Thymus (tissue), 11 donors: ENCODE data around the gene SUCLG2. TPM values are rescaled to one million over a fixed set of nuclear protein-coding genes. Genes with fewer than 3 reads are reported as not detected.
"Not testable (repeated sequence)": the region's sequence is repeated elsewhere in the genome, so short reads cannot be mapped to it uniquely, and the experiment has no call there.

ENCODE experiments used
- DNase-seq, 9 donors: peaks; one replicate each; pipeline ENCODE4 v3.0.0-alpha.2; 2013; ENCODE audit warnings: low spot score in 9 of 9, low read depth in 6 of 9, missing footprints in 1 of 9
- H3K27ac ChIP-seq, 2 donors: one replicate each; pipeline ENCODE4 v1.5.1; 2013; ENCODE audit warnings: control low read depth in 1 of 2, low read depth in 1 of 2, low read length in 1 of 2, mild to moderate bottlenecking in 1 of 2, moderate library complexity in 1 of 2
- H3K27me3 ChIP-seq, 2 donors: one replicate each; pipeline ENCODE4 v1.5.1; 2013; ENCODE audit warnings: low read length in 1 of 2; ENCODE audit not compliant: control insufficient read depth in 2 of 2, insufficient read depth in 1 of 2
- H3K36me3 ChIP-seq, 2 donors: one replicate each; pipeline ENCODE4 v1.5.1; 2013; ENCODE audit warnings: low read length in 1 of 2, mild to moderate bottlenecking in 1 of 2, moderate library complexity in 1 of 2; ENCODE audit not compliant: control insufficient read depth in 2 of 2, insufficient read depth in 2 of 2
- H3K4me1 ChIP-seq, 2 donors: one replicate each; pipeline ENCODE4 v1.5.1; 2013; ENCODE audit warnings: low read length in 2 of 2; ENCODE audit not compliant: control insufficient read depth in 2 of 2, insufficient read depth in 2 of 2
- H3K4me3 ChIP-seq, 2 donors: one replicate each; pipeline ENCODE4 v1.5.1; 2013; ENCODE audit warnings: low read length in 2 of 2, control low read depth in 1 of 2, mild to moderate bottlenecking in 1 of 2
- H3K9me3 ChIP-seq, 2 donors: one replicate each; pipeline ENCODE4 v1.5.1; 2013; ENCODE audit warnings: low read length in 1 of 2, mild to moderate bottlenecking in 1 of 2; ENCODE audit not compliant: control insufficient read depth in 2 of 2, insufficient read depth in 1 of 2
- WGBS: extraction: QIAGEN DNeasy Blood & Tissue Kit; methylation state at CpG from one replicate; pipeline ENCODE4 v1.1.7; 2013; 5-methylcytosine and 5-hydroxymethylcytosine counted together
- polyA plus RNA-seq: library from polyadenylated mRNA; stranded (reverse); fragments of 200-250 nt; gene quantifications from one replicate; pipeline ENCODE4 v1.2.3, GENCODE V29; 2013
- total RNA-seq: library from RNA; stranded (reverse); fragments of 120-200 nt; gene quantifications from one replicate; pipeline ENCODE4 v1.2.4, GENCODE V29; 2013
- donor health status: healthy.

Gene SUCLG2
- total and polyA plus RNA-seq, 2 donors, result 24.1 to 38.3 TPM

- no peaks in the 10 kb centered on the region for H3K36me3 ChIP-seq
- no peaks in the 10 kb centered on the region for H3K4me1 ChIP-seq
- H3K9me3 ChIP-seq, result no peaks in the 10 kb centered on the region
- no peak overlapping the region for H3K27ac ChIP-seq
- H3K4me3 ChIP-seq, result no peak overlapping the region
- no peaks in the 10 kb centered on the region for H3K27me3 ChIP-seq
- no peak for DNase-seq
- WGBS, result 95% methylated on average over 3 of the region's 3 CpGs
Measured at GRCh38 chr3:67564008-67564407, 90.4 kb downstream of the SUCLG2 start.

GRCh38 chr3:67561667-67562394 lies 92.6 kb downstream of the SUCLG2 start:
- 95% methylated on average over 2 of the region's 2 CpGs for WGBS
- Histone ChIP-seq H3K27me3 (no peaks in the 10 kb centered on the region), H3K4me3 (no peak overlapping the region), H3K27ac (no peak overlapping the region), H3K4me1 (no peaks in the 10 kb centered on the region), H3K9me3 (no peaks in the 10 kb centered on the region), H3K36me3 (no peaks in the 10 kb centered on the region)
- DNase-seq, result no peak

GRCh38 chr3:67561266-67561665 lies 93.1 kb downstream of the SUCLG2 start:
- no peak for DNase-seq
- Histone ChIP-seq H3K4me1 (no peaks in the 10 kb centered on the region), H3K4me3 (no peak overlapping the region), H3K27me3 (no peaks in the 10 kb centered on the region), H3K27ac (no peak overlapping the region), H3K9me3 (no peaks in the 10 kb centered on the region), H3K36me3 (no peaks in the 10 kb centered on the region)
- 63% methylated on average over 1 of the region's 1 CpG for WGBS

- H3K36me3 ChIP-seq, result no peaks in the 10 kb centered on the region
- no peaks in the 10 kb centered on the region for H3K9me3 ChIP-seq
- no peaks in the 10 kb centered on the region for H3K27me3 ChIP-seq
- 96% methylated on average over 7 of the region's 7 CpGs for WGBS
- no peak overlapping the region for H3K4me3 ChIP-seq
- DNase-seq, result no peak
- H3K27ac ChIP-seq, result no peak overlapping the region
- H3K4me1 ChIP-seq, result no peaks in the 10 kb centered on the region
Measured at GRCh38 chr3:67559029-67559605, 95.3 kb downstream of the SUCLG2 start.

GRCh38 chr3:67558426-67558825 lies 96.0 kb downstream of the SUCLG2 start:
- H3K4me3 ChIP-seq, result no peak overlapping the region
- no peak for DNase-seq
- no peak overlapping the region for H3K27ac ChIP-seq
- no peaks in the 10 kb centered on the region for H3K27me3 ChIP-seq
- no peaks in the 10 kb centered on the region for H3K36me3 ChIP-seq
- no peaks in the 10 kb centered on the region for H3K4me1 ChIP-seq
- 97% methylated on average over 4 of the region's 4 CpGs for WGBS
- H3K9me3 ChIP-seq, result no peaks in the 10 kb centered on the region

- WGBS, result 97% methylated on average over 3 of the region's 3 CpGs
- no peaks in the 10 kb centered on the region for H3K36me3 ChIP-seq
- no peak overlapping the region for H3K4me3 ChIP-seq
- H3K27me3 ChIP-seq, result no peaks in the 10 kb centered on the region
- no peak for DNase-seq
- H3K27ac ChIP-seq, result no peak overlapping the region
- H3K9me3 ChIP-seq, result no peaks in the 10 kb centered on the region
- no peaks in the 10 kb centered on the region for H3K4me1 ChIP-seq
Measured at GRCh38 chr3:67557848-67558355, 96.5 kb downstream of the SUCLG2 start.

- Histone ChIP-seq H3K27ac (no peak overlapping the region), H3K4me1 (no peaks in the 10 kb centered on the region), H3K36me3 (no peaks in the 10 kb centered on the region), H3K9me3 (no peaks in the 10 kb centered on the region), H3K4me3 (no peak overlapping the region), H3K27me3 (no peaks in the 10 kb centered on the region)
- DNase-seq, result no peak
- 94% methylated on average over 6 of the region's 6 CpGs for WGBS
Measured at GRCh38 chr3:67551361-67552016, 102.9 kb downstream of the SUCLG2 start.

- H3K27me3 ChIP-seq, result no peaks in the 10 kb centered on the region
- H3K4me3 ChIP-seq, result no peak overlapping the region
- H3K27ac ChIP-seq, result no peak overlapping the region
- H3K9me3 ChIP-seq, result no peaks in the 10 kb centered on the region
- whole genome bisulfite sequencing, result 98% methylated on average over 7 of the region's 7 CpGs
- DNase-seq, result no peak
- H3K4me1 ChIP-seq, result no peaks in the 10 kb centered on the region
- H3K36me3 ChIP-seq, result no peaks in the 10 kb centered on the region
Measured at GRCh38 chr3:67550541-67550940, 103.9 kb downstream of the SUCLG2 start.

- 96% methylated on average over 3 of the region's 3 CpGs for WGBS
- not testable (repeated sequence) for H3K9me3 ChIP-seq, H3K36me3 ChIP-seq, H3K4me3 ChIP-seq, DNase-seq, H3K27me3 ChIP-seq, H3K27ac ChIP-seq, H3K4me1 ChIP-seq
Measured at GRCh38 chr3:67542502-67543250, 111.7 kb downstream of the SUCLG2 start.
